Stomach (tissue), 4 donors: Measurements from ENCODE around the gene ABCA10.

ENCODE experiments used
- POLR2A ChIP-seq, 4 donors: fragments of 450-650 bp; IDR thresholded peaks; one replicate each; pipeline ENCODE4 v1.6.1; 2016; ENCODE audit warnings: antibody characterized with exemption in 4 of 4, control low read depth in 2 of 4, mild to moderate bottlenecking in 1 of 4, moderate library complexity in 1 of 4
- TF ChIP-seq, protein P1 (sequence below), 7 experiments: fragments of 450-650 bp in 4 of 7; fragments of 200-600 bp in 3 of 7; sonication (generic) in 3 of 7; IDR thresholded peaks; one replicate each; pipeline ENCODE4 v1.5.1; 2016 to 2019; ENCODE audit warnings: antibody characterized with exemption in 7 of 7, control low read depth in 2 of 7, mild to moderate bottlenecking in 1 of 7

DNA sequence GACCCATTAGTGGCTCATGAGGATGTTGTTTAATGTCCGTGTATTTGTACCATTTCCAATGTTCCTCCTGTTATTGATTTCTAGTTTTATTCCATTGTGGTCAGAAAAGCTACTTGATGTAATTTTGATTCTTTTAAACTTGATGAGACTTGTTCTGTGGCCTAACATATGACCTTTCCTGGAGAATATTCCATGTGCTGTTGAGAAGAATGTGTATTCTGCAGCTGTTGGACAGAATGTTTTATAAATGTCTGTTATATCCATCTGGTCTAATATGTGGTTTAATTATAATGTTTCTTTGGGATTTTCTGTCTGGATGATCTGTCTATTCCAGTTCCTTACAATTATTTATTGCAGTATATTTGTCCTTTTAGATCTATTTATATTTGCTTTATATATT lies 2.9 kb upstream of the ABCA10 start:
- TF ChIP-seq, protein P1, sequence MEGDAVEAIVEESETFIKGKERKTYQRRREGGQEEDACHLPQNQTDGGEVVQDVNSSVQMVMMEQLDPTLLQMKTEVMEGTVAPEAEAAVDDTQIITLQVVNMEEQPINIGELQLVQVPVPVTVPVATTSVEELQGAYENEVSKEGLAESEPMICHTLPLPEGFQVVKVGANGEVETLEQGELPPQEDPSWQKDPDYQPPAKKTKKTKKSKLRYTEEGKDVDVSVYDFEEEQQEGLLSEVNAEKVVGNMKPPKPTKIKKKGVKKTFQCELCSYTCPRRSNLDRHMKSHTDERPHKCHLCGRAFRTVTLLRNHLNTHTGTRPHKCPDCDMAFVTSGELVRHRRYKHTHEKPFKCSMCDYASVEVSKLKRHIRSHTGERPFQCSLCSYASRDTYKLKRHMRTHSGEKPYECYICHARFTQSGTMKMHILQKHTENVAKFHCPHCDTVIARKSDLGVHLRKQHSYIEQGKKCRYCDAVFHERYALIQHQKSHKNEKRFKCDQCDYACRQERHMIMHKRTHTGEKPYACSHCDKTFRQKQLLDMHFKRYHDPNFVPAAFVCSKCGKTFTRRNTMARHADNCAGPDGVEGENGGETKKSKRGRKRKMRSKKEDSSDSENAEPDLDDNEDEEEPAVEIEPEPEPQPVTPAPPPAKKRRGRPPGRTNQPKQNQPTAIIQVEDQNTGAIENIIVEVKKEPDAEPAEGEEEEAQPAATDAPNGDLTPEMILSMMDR (IDR thresholded peaks at IDR 0.05): no peak
- no peak for TF ChIP-seq POLR2A (IDR thresholded peaks at IDR 0.05)
